IMR-90 (cell line): ENCODE measurements around the gene EXOC1L. TPM values are rescaled to one million over a fixed set of nuclear protein-coding genes. Genes with fewer than 3 reads are reported as not detected.

Source experiments
- ATAC-seq: fragments of 200-7000 bp; cut with Tn5 transposase; 2 replicates; pipeline ENCODE4 v1.9.1; 2020; ENCODE audit warnings: low read depth, mild to moderate bottlenecking, moderate library complexity
- Bru-seq: library from RNA; stranded (reverse); fragments of 400-500 nt; gene quantifications from one replicate; lab custom pipeline; 2021; lab: Mats Ljungman, UMichigan
- BruChase-seq, 2 experiments: library from RNA; stranded (reverse); fragments of 400-500 nt; gene quantifications; one replicate each; lab custom pipeline; 2021; lab: Mats Ljungman, UMichigan
- BruUV-seq: library from RNA; stranded (reverse); fragments of 400-500 nt; replicated peaks from 2 replicates; lab custom pipeline; 2021; lab: Mats Ljungman, UMichigan
- CTCF ChIA-PET: fragments of 300-600 bp; formaldehyde crosslinking; extraction: SDS; loops from one replicate; lab custom pipeline; 2021; ENCODE audit warnings: antibody characterized with exemption; lab: Yijun Ruan, JAX
- POLR2A ChIA-PET: fragments of 300-600 bp; sonication (Branson Sonifier 250); formaldehyde crosslinking; loops from one replicate; lab custom pipeline; 2022; ENCODE audit warnings: antibody characterized with exemption; ENCODE audit not compliant: unreplicated experiment; lab: Charles Lee
- DNase-seq: peaks from one replicate; pipeline ENCODE4 v3.0.0; 2013
- H2AFZ ChIP-seq: replicated peaks from 2 replicates; pipeline ENCODE3; 2013; ENCODE audit warnings: low read length, mild to moderate bottlenecking; ENCODE audit not compliant: poor library complexity
- H2AK5ac ChIP-seq: 2 replicates; pipeline ENCODE4 v1.6.1; 2013; ENCODE audit warnings: low read depth, low read length, inconsistent platforms
- H2AK9ac ChIP-seq: replicated peaks from 2 replicates; pipeline ENCODE3; 2013; ENCODE audit warnings: mild to moderate bottlenecking, low read depth, low read length, moderate library complexity; ENCODE audit not compliant: poor library complexity
- H2BK120ac ChIP-seq: 2 replicates; pipeline ENCODE4 v1.6.1; 2013; ENCODE audit warnings: low read depth, low read length, inconsistent platforms
- H2BK15ac ChIP-seq: 3 replicates; pipeline ENCODE4 v1.6.1; 2013; ENCODE audit warnings: low read depth, low read length, inconsistent platforms
- H2BK20ac ChIP-seq: 2 replicates; pipeline ENCODE4 v1.6.1; 2013; ENCODE audit warnings: low read depth, mild to moderate bottlenecking, inconsistent platforms, low read length, moderate library complexity
- H2BK5ac ChIP-seq: 2 replicates; pipeline ENCODE4 v1.6.1; 2013; ENCODE audit warnings: mild to moderate bottlenecking, low read depth, low read length, inconsistent platforms; ENCODE audit not compliant: poor library complexity, severe bottlenecking
- H3K14ac ChIP-seq: replicated peaks from 2 replicates; pipeline ENCODE4 v1.6.1; 2013; ENCODE audit warnings: low read depth, low read length, inconsistent platforms
- H3K18ac ChIP-seq: 2 replicates; pipeline ENCODE4 v1.6.1; 2013; ENCODE audit warnings: low read depth, low read length, control low read depth
- H3K23ac ChIP-seq: 2 replicates; pipeline ENCODE4 v1.6.1; 2013; ENCODE audit warnings: low read depth, low read length, inconsistent platforms
- H3K27ac ChIP-seq: 2 replicates; pipeline ENCODE4 v1.5.1; 2013; ENCODE audit warnings: mild to moderate bottlenecking, control low read depth, low read length; ENCODE audit not compliant: insufficient read depth
- H3K27me3 ChIP-seq: 2 replicates; pipeline ENCODE4 v1.6.1; 2013; ENCODE audit warnings: low read length; ENCODE audit not compliant: control insufficient read depth, insufficient read depth
- H3K36me3 ChIP-seq: 2 replicates; pipeline ENCODE4 v1.6.1; 2013; ENCODE audit warnings: low read length, mixed read lengths; ENCODE audit not compliant: control insufficient read depth, insufficient read depth
- H3K4ac ChIP-seq: 2 replicates; pipeline ENCODE4 v1.6.1; 2013; ENCODE audit warnings: low read depth, low read length, inconsistent platforms
- H3K4me1 ChIP-seq: 2 replicates; pipeline ENCODE4 v1.6.1; 2013; ENCODE audit warnings: low read length, mixed read lengths; ENCODE audit not compliant: control insufficient read depth, insufficient read depth
- H3K4me2 ChIP-seq: 2 replicates; pipeline ENCODE4 v1.6.1; 2013; ENCODE audit warnings: low read depth, mild to moderate bottlenecking, control low read depth, low read length, moderate library complexity
- H3K4me3 ChIP-seq: 2 replicates; pipeline ENCODE4 v1.5.1; 2013; ENCODE audit warnings: low read depth, mild to moderate bottlenecking, control low read depth, low read length, moderate library complexity; ENCODE audit not compliant: insufficient read depth
- H3K56ac ChIP-seq: 2 replicates; pipeline ENCODE4 v1.6.1; 2013; ENCODE audit warnings: low read length, inconsistent platforms; ENCODE audit not compliant: insufficient read depth; ENCODE audit errors: extremely low read depth
- H3K79me1 ChIP-seq, 2 experiments: 2 replicates each; pipeline ENCODE4 v1.6.1; 2013; ENCODE audit warnings: low read length in 2 of 2, inconsistent platforms in 1 of 2, low read depth in 1 of 2
- H3K9ac ChIP-seq: 2 replicates; pipeline ENCODE4 v1.6.1; 2013; ENCODE audit warnings: low read depth, low read length, control low read depth
- H3K9me1 ChIP-seq: 2 replicates; pipeline ENCODE4 v1.6.1; 2013; ENCODE audit warnings: low read length, inconsistent platforms; ENCODE audit not compliant: insufficient read depth
- H3K9me3 ChIP-seq: 2 replicates; pipeline ENCODE4 v1.6.1; 2013; ENCODE audit warnings: low read length; ENCODE audit not compliant: control insufficient read depth, insufficient read depth
- H4K20me1 ChIP-seq: 2 replicates; pipeline ENCODE4 v1.6.1; 2013; ENCODE audit warnings: low read length, inconsistent platforms; ENCODE audit not compliant: insufficient read depth
- H4K5ac ChIP-seq: 2 replicates; pipeline ENCODE4 v1.6.1; 2013; ENCODE audit warnings: mild to moderate bottlenecking, low read depth, low read length, control low read depth
- H4K8ac ChIP-seq, 2 experiments: 2 replicates each; pipeline ENCODE4 v1.6.1; 2013; ENCODE audit warnings: low read depth in 2 of 2, low read length in 2 of 2, control low read depth in 1 of 2, inconsistent platforms in 1 of 2
- H4K91ac ChIP-seq: 2 replicates; pipeline ENCODE4 v1.6.1; 2013; ENCODE audit warnings: low read depth, low read length, inconsistent platforms; ENCODE audit not compliant: insufficient read depth
- BHLHE40 ChIP-seq: fragments of 150-350 bp; IDR thresholded peaks from 2 replicates; pipeline ENCODE4 v1.6.1; 2016; ENCODE audit warnings: mild to moderate bottlenecking, low read depth, low read length
- CEBPB ChIP-seq: IDR thresholded peaks from 2 replicates; pipeline ENCODE4 v1.6.1; 2012; ENCODE audit warnings: low read depth, low read length, improper control_type of control experiment
- MAFK ChIP-seq: IDR thresholded peaks from 2 replicates; pipeline ENCODE4 v1.6.1; 2012; ENCODE audit warnings: low read depth, low read length, improper control_type of control experiment
- USF2 ChIP-seq: fragments of 150-350 bp; IDR thresholded peaks from 2 replicates; pipeline ENCODE4 v1.6.1; 2017; ENCODE audit warnings: mild to moderate bottlenecking, antibody characterized with exemption, low read length, low read depth
- WGBS, 2 experiments: methylation state at CpG; one replicate each; pipeline versions ENCODE4 v1.1.5 to v1.1.7; 2013; ENCODE audit warnings: missing lambda C conversion rate in 2 of 2; ENCODE audit not compliant: insufficient read length in 1 of 2; ENCODE audit errors: extremely low coverage in 2 of 2; 5-methylcytosine and 5-hydroxymethylcytosine counted together
- dilution Hi-C: fragments of 300-500 bp; cut with HindIII; formaldehyde crosslinking; loops from one replicate; pipeline ENCODE4 v1.14.3; 2018; ENCODE audit warnings: low sequenced_read_pairs; ENCODE audit not compliant: unreplicated experiment
- in situ Hi-C: fragments of 300-500 bp; cut with MboI; formaldehyde crosslinking; loops from 3 replicates; pipeline ENCODE4 v1.14.3; 2019; ENCODE audit warnings: low sequenced_read_pairs, inconsistent platforms, mixed read lengths
- intact Hi-C: fragments of 100-400 bp; cut with micrococcal nuclease; formaldehyde crosslinking; loops from 2 replicates; pipeline ENCODE4 v1.10.0; 2022
- long read RNA-seq: library from polyadenylated mRNA; unstranded; transcript quantifications from one replicate; pipeline ENCODE4 v2.0.0, GENCODE V29; 2021; ENCODE audit not compliant: unreplicated experiment
- polyA plus RNA-seq, 3 experiments: library from polyadenylated mRNA; depleted of rRNA; stranded (reverse); fragments of >200 nt; gene quantifications; 2 replicates each; pipeline ENCODE4 v1.2.3, GENCODE V29; 2012; ENCODE audit warnings: low replicate concordance in 1 of 3
- total RNA-seq: library from RNA; depleted of rRNA; stranded (reverse); fragments of >200 nt; gene quantifications from 2 replicates; pipeline ENCODE4 v1.2.3, GENCODE V29; 2012; rRNA removed

The EXOC1L gene
- not detected in 2 replicates for total RNA-seq
- polyA plus RNA-seq (2012; rRNA removed): not detected in 2 replicates
- not detected in 2 replicates for polyA plus RNA-seq (2012; cell fraction: cytosol; rRNA removed)
- polyA plus RNA-seq (2012; cell fraction: nucleus; rRNA removed; ENCODE audit: low replicate concordance): not detected in 2 replicates
- Bru-seq, nascent RNA: percentile 14 among the genes with signal in this experiment
- BruChase-seq, experiment 1, labeled RNA remaining after a 6-hour chase: not detected
- BruChase-seq, experiment 2, labeled RNA remaining after a 2-hour chase: not detected
- long read RNA-seq: 0 reads

- H3K27me3 ChIP-seq: peaks cover 8% of the 10 kb centered on the region
- POLR2A ChIA-PET: no interaction called here
- H3K4ac ChIP-seq: no peak within 1 kb of the TSS
- no peaks in the 10 kb centered on the region for H3K9me3 ChIP-seq
- H2AK9ac ChIP-seq: no peak within 1 kb of the TSS
- no peaks in the 10 kb centered on the region for H3K36me3 ChIP-seq
- dilution Hi-C loops (no loop called here), in situ Hi-C loops (no loop called here), intact Hi-C loops (no loop called here)
- no peak within 1 kb of the TSS for H2BK15ac ChIP-seq
- H4K91ac ChIP-seq: no peak within 1 kb of the TSS
- BruUV-seq: no TSS peak
- WGBS, 2 experiments: no CpG with 5 or more reads among the region's 13 CpGs
- no peak within 1 kb of the TSS for H4K8ac ChIP-seq
- no peak within 1 kb of the TSS for H2BK120ac ChIP-seq
- peak within 1 kb of the TSS; percentile 29 for H3K4me3 ChIP-seq
- H3K23ac ChIP-seq: no peak within 1 kb of the TSS
- TF ChIP-seq USF2 (no peak), BHLHE40 (no peak), CEBPB (no peak), MAFK (no peak)
- H3K56ac ChIP-seq: no peak within 1 kb of the TSS
- H2AFZ ChIP-seq: no peak within 1 kb of the TSS
- no peak within 1 kb of the TSS for H2AK5ac ChIP-seq
- no peak within 1 kb of the TSS for H3K14ac ChIP-seq
- no peak within 1 kb of the TSS for H3K18ac ChIP-seq
- H3K9ac ChIP-seq: peak within 1 kb of the TSS; percentile 36; the same call in 1 of the 2 replicates
- H3K4me1 ChIP-seq: no peaks in the 10 kb centered on the region
- H3K27ac ChIP-seq: no peak within 1 kb of the TSS
- H3K9me1 ChIP-seq: no peaks in the 10 kb centered on the region
- DNase-seq (no peak), ATAC-seq (peak; percentile 88)
- H2BK20ac ChIP-seq: no peak within 1 kb of the TSS
- no peak within 1 kb of the TSS for H4K5ac ChIP-seq
- H2BK5ac ChIP-seq: no peak within 1 kb of the TSS
- no peaks in the 10 kb centered on the region for H3K79me1 ChIP-seq
- no peaks in the 10 kb centered on the region for H4K20me1 ChIP-seq
- peak within 1 kb of the TSS; percentile 78 for H3K4me2 ChIP-seq
- CTCF ChIA-PET: no interaction called here
Observed at GRCh38 chr4:55819634-55820033, at the start of gene EXOC1L. EXOC1L (plus strand) TSS chr4:55819790; CDS start chr4:55820027, 237 bp downstream.
